IMR-90 (cell line): ENCODE results near the gene HIPK3. TPM values are rescaled to one million over a fixed set of nuclear protein-coding genes. Genes with fewer than 3 reads are reported as not detected.
"Not testable (repeated sequence)": the region's sequence is repeated elsewhere in the genome, so short reads cannot be mapped to it uniquely, and the experiment has no call there.

ENCODE experiments used
- ATAC-seq: fragments of 200-7000 bp; cut with Tn5 transposase; 2 replicates; pipeline ENCODE4 v1.9.1; 2020; ENCODE audit warnings: low read depth, mild to moderate bottlenecking, moderate library complexity
- BruUV-seq: library from RNA; stranded (reverse); fragments of 400-500 nt; replicated peaks from 2 replicates; lab custom pipeline; 2021; lab: Mats Ljungman, UMichigan
- CTCF ChIA-PET: fragments of 300-600 bp; formaldehyde crosslinking; extraction: SDS; loops from one replicate; lab custom pipeline; 2021; ENCODE audit warnings: antibody characterized with exemption; lab: Yijun Ruan, JAX
- POLR2A ChIA-PET: fragments of 300-600 bp; sonication (Branson Sonifier 250); formaldehyde crosslinking; loops from one replicate; lab custom pipeline; 2022; ENCODE audit warnings: antibody characterized with exemption; ENCODE audit not compliant: unreplicated experiment; lab: Charles Lee
- DNase-seq: peaks from one replicate; pipeline ENCODE4 v3.0.0; 2013
- H2AFZ ChIP-seq: replicated peaks from 2 replicates; pipeline ENCODE3; 2013; ENCODE audit warnings: low read length, mild to moderate bottlenecking; ENCODE audit not compliant: poor library complexity
- H2AK5ac ChIP-seq: 2 replicates; pipeline ENCODE4 v1.6.1; 2013; ENCODE audit warnings: low read depth, low read length, inconsistent platforms
- H2AK9ac ChIP-seq: replicated peaks from 2 replicates; pipeline ENCODE3; 2013; ENCODE audit warnings: mild to moderate bottlenecking, low read depth, low read length, moderate library complexity; ENCODE audit not compliant: poor library complexity
- H2BK120ac ChIP-seq: 2 replicates; pipeline ENCODE4 v1.6.1; 2013; ENCODE audit warnings: low read depth, low read length, inconsistent platforms
- H2BK15ac ChIP-seq: 3 replicates; pipeline ENCODE4 v1.6.1; 2013; ENCODE audit warnings: low read depth, low read length, inconsistent platforms
- H2BK20ac ChIP-seq: 2 replicates; pipeline ENCODE4 v1.6.1; 2013; ENCODE audit warnings: low read depth, mild to moderate bottlenecking, inconsistent platforms, low read length, moderate library complexity
- H2BK5ac ChIP-seq: 2 replicates; pipeline ENCODE4 v1.6.1; 2013; ENCODE audit warnings: mild to moderate bottlenecking, low read depth, low read length, inconsistent platforms; ENCODE audit not compliant: poor library complexity, severe bottlenecking
- H3K14ac ChIP-seq: replicated peaks from 2 replicates; pipeline ENCODE4 v1.6.1; 2013; ENCODE audit warnings: low read depth, low read length, inconsistent platforms
- H3K18ac ChIP-seq: 2 replicates; pipeline ENCODE4 v1.6.1; 2013; ENCODE audit warnings: low read depth, low read length, control low read depth
- H3K23ac ChIP-seq: 2 replicates; pipeline ENCODE4 v1.6.1; 2013; ENCODE audit warnings: low read depth, low read length, inconsistent platforms
- H3K27ac ChIP-seq: 2 replicates; pipeline ENCODE4 v1.5.1; 2013; ENCODE audit warnings: mild to moderate bottlenecking, control low read depth, low read length; ENCODE audit not compliant: insufficient read depth
- H3K27me3 ChIP-seq: 2 replicates; pipeline ENCODE4 v1.6.1; 2013; ENCODE audit warnings: low read length; ENCODE audit not compliant: control insufficient read depth, insufficient read depth
- H3K36me3 ChIP-seq: 2 replicates; pipeline ENCODE4 v1.6.1; 2013; ENCODE audit warnings: low read length, mixed read lengths; ENCODE audit not compliant: control insufficient read depth, insufficient read depth
- H3K4ac ChIP-seq: 2 replicates; pipeline ENCODE4 v1.6.1; 2013; ENCODE audit warnings: low read depth, low read length, inconsistent platforms
- H3K4me1 ChIP-seq: 2 replicates; pipeline ENCODE4 v1.6.1; 2013; ENCODE audit warnings: low read length, mixed read lengths; ENCODE audit not compliant: control insufficient read depth, insufficient read depth
- H3K4me2 ChIP-seq: 2 replicates; pipeline ENCODE4 v1.6.1; 2013; ENCODE audit warnings: low read depth, mild to moderate bottlenecking, control low read depth, low read length, moderate library complexity
- H3K4me3 ChIP-seq: 2 replicates; pipeline ENCODE4 v1.5.1; 2013; ENCODE audit warnings: low read depth, mild to moderate bottlenecking, control low read depth, low read length, moderate library complexity; ENCODE audit not compliant: insufficient read depth
- H3K56ac ChIP-seq: 2 replicates; pipeline ENCODE4 v1.6.1; 2013; ENCODE audit warnings: low read length, inconsistent platforms; ENCODE audit not compliant: insufficient read depth; ENCODE audit errors: extremely low read depth
- H3K79me1 ChIP-seq, 2 experiments: 2 replicates each; pipeline ENCODE4 v1.6.1; 2013; ENCODE audit warnings: low read length in 2 of 2, inconsistent platforms in 1 of 2, low read depth in 1 of 2
- H3K9ac ChIP-seq: 2 replicates; pipeline ENCODE4 v1.6.1; 2013; ENCODE audit warnings: low read depth, low read length, control low read depth
- H3K9me1 ChIP-seq: 2 replicates; pipeline ENCODE4 v1.6.1; 2013; ENCODE audit warnings: low read length, inconsistent platforms; ENCODE audit not compliant: insufficient read depth
- H3K9me3 ChIP-seq: 2 replicates; pipeline ENCODE4 v1.6.1; 2013; ENCODE audit warnings: low read length; ENCODE audit not compliant: control insufficient read depth, insufficient read depth
- H4K20me1 ChIP-seq: 2 replicates; pipeline ENCODE4 v1.6.1; 2013; ENCODE audit warnings: low read length, inconsistent platforms; ENCODE audit not compliant: insufficient read depth
- H4K5ac ChIP-seq: 2 replicates; pipeline ENCODE4 v1.6.1; 2013; ENCODE audit warnings: mild to moderate bottlenecking, low read depth, low read length, control low read depth
- H4K8ac ChIP-seq, 2 experiments: 2 replicates each; pipeline ENCODE4 v1.6.1; 2013; ENCODE audit warnings: low read depth in 2 of 2, low read length in 2 of 2, control low read depth in 1 of 2, inconsistent platforms in 1 of 2
- H4K91ac ChIP-seq: 2 replicates; pipeline ENCODE4 v1.6.1; 2013; ENCODE audit warnings: low read depth, low read length, inconsistent platforms; ENCODE audit not compliant: insufficient read depth
- BHLHE40 ChIP-seq: fragments of 150-350 bp; IDR thresholded peaks from 2 replicates; pipeline ENCODE4 v1.6.1; 2016; ENCODE audit warnings: mild to moderate bottlenecking, low read depth, low read length
- MAFK ChIP-seq: IDR thresholded peaks from 2 replicates; pipeline ENCODE4 v1.6.1; 2012; ENCODE audit warnings: low read depth, low read length, improper control_type of control experiment
- MXI1 ChIP-seq: IDR thresholded peaks from 2 replicates; pipeline ENCODE4 v1.6.1; 2012; ENCODE audit warnings: low read depth, mild to moderate bottlenecking, low read length, moderate library complexity, borderline replicate concordance
- SMC3 ChIP-seq: fragments of 150-350 bp; IDR thresholded peaks from 2 replicates; pipeline ENCODE4 v1.6.1; 2016; ENCODE audit warnings: low read depth, mild to moderate bottlenecking, antibody characterized with exemption, low read length, moderate library complexity
- WGBS, 2 experiments: methylation state at CpG; one replicate each; pipeline versions ENCODE4 v1.1.5 to v1.1.7; 2013; ENCODE audit warnings: missing lambda C conversion rate in 2 of 2; ENCODE audit not compliant: insufficient read length in 1 of 2; ENCODE audit errors: extremely low coverage in 2 of 2; 5-methylcytosine and 5-hydroxymethylcytosine counted together
- dilution Hi-C: fragments of 300-500 bp; cut with HindIII; formaldehyde crosslinking; loops from one replicate; pipeline ENCODE4 v1.14.3; 2018; ENCODE audit warnings: low sequenced_read_pairs; ENCODE audit not compliant: unreplicated experiment
- in situ Hi-C: fragments of 300-500 bp; cut with MboI; formaldehyde crosslinking; loops from 3 replicates; pipeline ENCODE4 v1.14.3; 2019; ENCODE audit warnings: low sequenced_read_pairs, inconsistent platforms, mixed read lengths
- intact Hi-C: fragments of 100-400 bp; cut with micrococcal nuclease; formaldehyde crosslinking; loops from 2 replicates; pipeline ENCODE4 v1.10.0; 2022
- polyA plus RNA-seq, 3 experiments: library from polyadenylated mRNA; depleted of rRNA; stranded (reverse); fragments of >200 nt; gene quantifications; 2 replicates each; pipeline ENCODE4 v1.2.3, GENCODE V29; 2012; ENCODE audit warnings: low replicate concordance in 1 of 3
- total RNA-seq: library from RNA; depleted of rRNA; stranded (reverse); fragments of >200 nt; gene quantifications from 2 replicates; pipeline ENCODE4 v1.2.3, GENCODE V29; 2012

HIPK3 gene
- total and polyA plus RNA-seq, 2 of the 4 experiments (the other 2 are of a cell fraction), result 8.3 to 103 TPM

- TF ChIP-seq MAFK (no peak), MXI1 (no peak), BHLHE40 (no peak), SMC3 (no peak)
Measured at GRCh38 chr11:33259869-33260268, 2.7 kb downstream of the HIPK3 start (continued).

GRCh38 chr11:33261350-33261749 lies 4.2 kb downstream of the HIPK3 start:
- H3K14ac ChIP-seq, dilution Hi-C loops, H3K23ac ChIP-seq, H2AK5ac ChIP-seq, POLR2A ChIA-PET, H2AK9ac ChIP-seq, H4K8ac ChIP-seq, intact Hi-C loops, H3K36me3 ChIP-seq, H3K9me3 ChIP-seq, H3K9ac ChIP-seq, H3K27ac ChIP-seq, BruUV-seq, H2BK20ac ChIP-seq, H2BK120ac ChIP-seq, H4K5ac ChIP-seq, H2AFZ ChIP-seq, H3K18ac ChIP-seq, ATAC-seq, H2BK5ac ChIP-seq, DNase-seq, H4K91ac ChIP-seq, H3K56ac ChIP-seq, H2BK15ac ChIP-seq, H3K4ac ChIP-seq, in situ Hi-C loops, H3K4me3 ChIP-seq, H3K4me1 ChIP-seq, H3K27me3 ChIP-seq, H3K4me2 ChIP-seq: not testable (repeated sequence)
- peaks cover 0 to 46% of the 10 kb centered on the region in 2 experiments; a peak in 3 of 4 replicates for H3K79me1 ChIP-seq
- H4K20me1 ChIP-seq, result peaks cover 80% of the 10 kb centered on the region
- CTCF ChIA-PET, result interaction anchor here (1.2 kb wide), 1 partner anchor 84 kb away, joined by 3 read pairs; no protein-coding TSS in a partner anchor
- H3K9me1 ChIP-seq, result peaks cover 12% of the 10 kb centered on the region
- no CpG with 5 or more reads among the region's 1 CpG for whole genome bisulfite sequencing, 2 experiments
